GM23338 (cell line): Measurements from ENCODE around the gene ZBTB7A. TPM values are rescaled to one million over a fixed set of nuclear protein-coding genes. Genes with fewer than 3 reads are reported as not detected.

Experiments used
- ATAC-seq: fragments of 200-7000 bp; cut with Tn5 transposase; 3 replicates; pipeline ENCODE4 v1.9.1; 2020
- DNase-seq: peaks from one replicate; pipeline ENCODE4 v3.0.0-alpha.2; 2015; ENCODE audit warnings: low spot score
- H2AFZ ChIP-seq: fragments of 200-600 bp; sonication (generic); 2 replicates; pipeline ENCODE4 v1.8.0; 2016; ENCODE audit warnings: antibody characterized with exemption, mild to moderate bottlenecking, moderate library complexity
- H3F3A ChIP-seq: fragments of 200-600 bp; sonication (generic); replicated peaks from 2 replicates; pipeline ENCODE4 v1.8.0; 2017; ENCODE audit warnings: antibody characterized with exemption, mixed run types, low read depth
- H3K27ac ChIP-seq: fragments of 200-600 bp; sonication (generic); 2 replicates; pipeline ENCODE4 v1.6.1; 2016; ENCODE audit warnings: low read depth
- H3K27me3 ChIP-seq: fragments of 200-600 bp; sonication (generic); 2 replicates; pipeline ENCODE4 v1.8.0; 2016; ENCODE audit warnings: mild to moderate bottlenecking, mixed run types, moderate library complexity; ENCODE audit not compliant: insufficient read depth
- H3K36me3 ChIP-seq: fragments of 200-600 bp; sonication (generic); 2 replicates; pipeline ENCODE4 v1.8.0; 2016; ENCODE audit warnings: mild to moderate bottlenecking; ENCODE audit not compliant: insufficient read depth
- H3K4me1 ChIP-seq: fragments of 200-600 bp; sonication (generic); 2 replicates; pipeline ENCODE4 v1.8.0; 2016; ENCODE audit warnings: mild to moderate bottlenecking, moderate library complexity; ENCODE audit not compliant: insufficient read depth
- H3K4me2 ChIP-seq: fragments of 200-600 bp; sonication (generic); 2 replicates; pipeline ENCODE4 v1.7.1; 2017; ENCODE audit warnings: mixed run types
- H3K4me3 ChIP-seq: fragments of 200-600 bp; sonication (generic); 2 replicates; pipeline ENCODE4 v1.6.1; 2016; ENCODE audit warnings: mixed run types
- H3K79me2 ChIP-seq: fragments of 200-600 bp; sonication (generic); replicated peaks from 2 replicates; pipeline ENCODE4 v1.8.0; 2017; ENCODE audit warnings: mild to moderate bottlenecking; ENCODE audit not compliant: insufficient read depth
- H3K9me2 ChIP-seq: fragments of 200-600 bp; sonication (generic); 2 replicates; pipeline ENCODE4 v1.8.0; 2017; ENCODE audit not compliant: insufficient read depth
- H4K20me1 ChIP-seq: fragments of 200-600 bp; sonication (generic); replicated peaks from 2 replicates; pipeline ENCODE4 v1.8.0; 2017; ENCODE audit warnings: mild to moderate bottlenecking; ENCODE audit not compliant: insufficient read depth
- H3K27ac Mint-ChIP-seq: 2 replicates; pipeline ENCODE4 v1.8.0; 2020; ENCODE audit warnings: inconsistent platforms, mild to moderate bottlenecking, moderate library complexity, mixed read lengths
- H3K27me3 Mint-ChIP-seq: 3 replicates; pipeline ENCODE4 v1.8.0; 2022; ENCODE audit warnings: low read depth, mild to moderate bottlenecking, moderate library complexity, mixed read lengths, inconsistent platforms; ENCODE audit not compliant: insufficient read depth, poor library complexity
- H3K36me3 Mint-ChIP-seq: 3 replicates; pipeline ENCODE4 v1.8.0; 2021; ENCODE audit warnings: low read depth, mild to moderate bottlenecking, inconsistent platforms, moderate library complexity, mixed read lengths
- H3K4me1 Mint-ChIP-seq: 3 replicates; pipeline ENCODE4 v1.8.0; 2020; ENCODE audit warnings: mild to moderate bottlenecking, inconsistent platforms, mixed read lengths
- H3K4me3 Mint-ChIP-seq: 3 replicates; pipeline ENCODE4 v1.8.0; 2021; ENCODE audit warnings: moderate library complexity, mild to moderate bottlenecking, inconsistent platforms, mixed read lengths
- H3K9me3 Mint-ChIP-seq: 3 replicates; pipeline ENCODE4 v1.8.0; 2020; ENCODE audit warnings: moderate library complexity, mild to moderate bottlenecking, inconsistent platforms, mixed read lengths
- CREB1 ChIP-seq: fragments of 250-450 bp; sonication (Bioruptor Pico); IDR thresholded peaks from 2 replicates; pipeline ENCODE4 v1.5.0; 2020; ENCODE audit warnings: low read depth, mild to moderate bottlenecking, moderate library complexity
- ETS1 ChIP-seq: IDR thresholded peaks from 2 replicates; pipeline ENCODE4 v1.6.1; 2016; ENCODE audit warnings: antibody characterized with exemption
- EZH2 ChIP-seq: fragments of 200-600 bp; sonication (generic); IDR thresholded peaks from one replicate; pipeline ENCODE4 v1.8.0; 2017; ENCODE audit warnings: antibody characterized with exemption, mild to moderate bottlenecking, low read depth; ENCODE audit not compliant: unreplicated experiment
- POLR2AphosphoS5 ChIP-seq: IDR thresholded peaks from 2 replicates; pipeline ENCODE4 v1.6.1; 2016; ENCODE audit warnings: antibody characterized with exemption, low read depth
- ZNF462 ChIP-seq: fragments of 250-450 bp; sonication (Bioruptor Pico); IDR thresholded peaks from 2 replicates; pipeline ENCODE4 v1.5.0; 2020; ENCODE audit warnings: mild to moderate bottlenecking, moderate library complexity
- polyA plus RNA-seq: library from polyadenylated mRNA; unstranded; fragments of >200 nt; fragmentation: Nextera tagmentation; extraction: Ambion mirVana; gene quantifications from 2 replicates; pipeline ENCODE4 v1.2.1, GENCODE V29; 2016
- total RNA-seq: library from RNA; depleted of rRNA; stranded (reverse); fragments of >200 nt; shearing (Covaris generic); gene quantifications from 2 replicates; pipeline ENCODE4 v1.2.3, GENCODE V29; 2014

Gene ZBTB7A
- total and polyA plus RNA-seq, 2 experiments from 2014 or later: 9.5 to 35.0 TPM

DNA sequence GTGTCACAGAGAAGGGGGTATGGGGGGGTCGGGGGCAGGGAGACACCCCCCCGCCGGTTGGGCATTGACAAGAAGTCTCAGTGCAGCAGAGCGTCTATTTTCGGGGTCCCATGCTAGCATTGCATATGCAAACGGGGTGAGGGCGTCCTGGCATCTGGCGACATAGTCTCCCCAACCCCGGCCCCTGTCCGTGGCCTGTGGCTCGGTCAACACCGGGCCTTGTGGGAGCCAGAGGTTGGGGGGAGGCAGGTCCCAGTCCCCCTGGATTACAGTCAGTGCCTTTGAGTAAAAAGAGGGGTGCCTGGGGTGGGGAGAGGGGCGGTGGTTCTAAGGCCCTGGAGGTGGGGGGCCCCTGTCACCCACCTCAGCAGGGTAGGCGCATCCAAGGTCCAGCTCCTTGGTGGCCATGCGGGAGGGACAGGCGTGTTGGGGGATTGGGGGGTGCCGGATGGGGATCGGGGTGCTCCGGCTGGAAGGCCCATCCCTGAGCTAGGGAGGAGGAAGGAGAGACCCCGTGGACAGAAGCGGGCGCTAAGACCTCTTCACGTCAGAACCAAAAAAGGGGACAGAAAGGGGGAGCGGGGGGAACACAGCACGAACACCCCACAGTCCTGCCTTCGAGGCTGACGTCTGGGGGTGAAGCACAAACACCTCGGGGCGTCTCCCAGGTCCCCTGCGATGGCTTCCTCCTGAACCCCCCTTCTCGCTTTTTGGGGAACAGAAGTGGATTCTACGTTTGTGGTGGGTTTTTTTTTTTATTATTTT, 20.9 kb downstream of the ZBTB7A start:
- no peaks in the 10 kb centered on the region for H3K9me3 Mint-ChIP-seq
- H3K4me3 Mint-ChIP-seq: no peak overlapping the region
- Histone ChIP-seq H3K4me2 (no peak overlapping the region), H3K36me3 (no peaks in the 10 kb centered on the region), H3K79me2 (peaks cover 17% of the 10 kb centered on the region), H4K20me1 (peaks cover 23% of the 10 kb centered on the region), H3K27ac (no peak overlapping the region; the same call in 1 of the 2 replicates), H3K4me1 (peaks cover 14% of the 10 kb centered on the region), H2AFZ (no peak overlapping the region), H3K4me3 (no peak overlapping the region), H3F3A (0 out of 2 replicates have a peak, but pooled peaks cover 15% of the 10 kb centered on the region), H3K9me2 (no peaks in the 10 kb centered on the region), H3K27me3 (no peaks in the 10 kb centered on the region)
- peaks cover 11% of the 10 kb centered on the region for H3K27me3 Mint-ChIP-seq
- no peak overlapping the region; the same call in 1 of the 2 replicates for H3K27ac Mint-ChIP-seq
- ATAC-seq (no peak), DNase-seq (no peak)
- peaks cover 9% of the 10 kb centered on the region for H3K4me1 Mint-ChIP-seq
- TF ChIP-seq CREB1 (no peak), POLR2AphosphoS5 (no peak), ETS1 (no peak), ZNF462 (CRISPR knock-in tag) (no peak), EZH2 (no peak)
- H3K36me3 Mint-ChIP-seq: peaks cover 21% of the 10 kb centered on the region
